Measurements from ENCODE around the gene DGKZ.

- TF ChIP-seq, protein P1, sequence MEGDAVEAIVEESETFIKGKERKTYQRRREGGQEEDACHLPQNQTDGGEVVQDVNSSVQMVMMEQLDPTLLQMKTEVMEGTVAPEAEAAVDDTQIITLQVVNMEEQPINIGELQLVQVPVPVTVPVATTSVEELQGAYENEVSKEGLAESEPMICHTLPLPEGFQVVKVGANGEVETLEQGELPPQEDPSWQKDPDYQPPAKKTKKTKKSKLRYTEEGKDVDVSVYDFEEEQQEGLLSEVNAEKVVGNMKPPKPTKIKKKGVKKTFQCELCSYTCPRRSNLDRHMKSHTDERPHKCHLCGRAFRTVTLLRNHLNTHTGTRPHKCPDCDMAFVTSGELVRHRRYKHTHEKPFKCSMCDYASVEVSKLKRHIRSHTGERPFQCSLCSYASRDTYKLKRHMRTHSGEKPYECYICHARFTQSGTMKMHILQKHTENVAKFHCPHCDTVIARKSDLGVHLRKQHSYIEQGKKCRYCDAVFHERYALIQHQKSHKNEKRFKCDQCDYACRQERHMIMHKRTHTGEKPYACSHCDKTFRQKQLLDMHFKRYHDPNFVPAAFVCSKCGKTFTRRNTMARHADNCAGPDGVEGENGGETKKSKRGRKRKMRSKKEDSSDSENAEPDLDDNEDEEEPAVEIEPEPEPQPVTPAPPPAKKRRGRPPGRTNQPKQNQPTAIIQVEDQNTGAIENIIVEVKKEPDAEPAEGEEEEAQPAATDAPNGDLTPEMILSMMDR (IDR thresholded peaks at IDR 0.05; ENCODE audit: insufficient read depth, low read length, poor library complexity, severe bottlenecking): no peak
- TF ChIP-seq EZH2phosphoT487 (conservative IDR thresholded peaks at IDR 0.05; ENCODE audit: low read length): no peak
Observed at GRCh38 chr11:46336563-46337180, 10.6 kb upstream of the DGKZ start.
